Ishikawa (cell line): ENCODE data around the gene MOB3C.

Experiments
- CEBPB ChIP-seq: IDR thresholded peaks from 2 replicates; pipeline ENCODE4 v1.6.1; 2012
- EP300 ChIP-seq: IDR thresholded peaks from 2 replicates; pipeline ENCODE4 v1.6.1; 2012; ENCODE audit warnings: borderline replicate concordance
- FOXM1 ChIP-seq: IDR thresholded peaks from 2 replicates; pipeline ENCODE4 v1.6.1; 2012; ENCODE audit warnings: low read depth, borderline replicate concordance
- RAD21 ChIP-seq: IDR thresholded peaks from 2 replicates; pipeline ENCODE4 v1.6.1; 2012; ENCODE audit warnings: low read depth
- TAF1 ChIP-seq: IDR thresholded peaks from 2 replicates; pipeline ENCODE4 v1.6.1; 2012; ENCODE audit warnings: low read depth, mild to moderate bottlenecking
- TF ChIP-seq, protein P1 (sequence below): IDR thresholded peaks from 2 replicates; pipeline ENCODE4 v1.6.1; 2012
- TF ChIP-seq, protein P2 (sequence below): IDR thresholded peaks from 2 replicates; pipeline ENCODE4 v1.6.1; 2012; ENCODE audit warnings: low read depth, mild to moderate bottlenecking

DNA sequence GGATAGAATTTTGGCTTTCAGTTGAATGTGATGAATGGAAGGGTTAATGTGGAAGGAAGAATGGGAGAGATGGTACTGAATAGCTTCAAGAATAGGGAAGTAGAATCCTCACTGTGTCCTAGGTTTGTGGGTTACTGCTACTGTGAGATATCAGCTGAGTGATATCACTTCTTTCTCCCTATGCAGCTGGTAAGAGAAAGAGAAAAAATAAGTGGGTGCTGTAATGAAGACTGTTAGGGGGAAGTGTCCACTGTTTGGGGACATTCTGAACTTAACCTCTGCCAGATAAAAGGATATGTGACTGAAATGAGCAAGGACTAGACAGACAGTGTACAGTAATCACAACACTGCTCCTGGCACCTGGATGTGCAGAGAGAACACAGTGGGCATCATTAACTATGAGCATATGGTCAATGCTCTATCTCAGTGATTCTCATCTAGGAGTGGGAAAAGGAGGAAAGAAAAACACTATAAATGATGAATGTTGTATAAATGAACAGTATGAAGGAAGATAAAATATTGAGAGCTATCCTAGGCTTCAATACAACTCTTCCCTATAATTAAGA, 25.6 kb upstream of the MOB3C start:
- TF ChIP-seq FOXM1 (no peak), CEBPB (no peak), TAF1 (no peak), RAD21 (no peak), EP300 (no peak)
- TF ChIP-seq, protein P1, sequence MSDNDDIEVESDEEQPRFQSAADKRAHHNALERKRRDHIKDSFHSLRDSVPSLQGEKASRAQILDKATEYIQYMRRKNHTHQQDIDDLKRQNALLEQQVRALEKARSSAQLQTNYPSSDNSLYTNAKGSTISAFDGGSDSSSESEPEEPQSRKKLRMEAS: no peak
- TF ChIP-seq, protein P2, sequence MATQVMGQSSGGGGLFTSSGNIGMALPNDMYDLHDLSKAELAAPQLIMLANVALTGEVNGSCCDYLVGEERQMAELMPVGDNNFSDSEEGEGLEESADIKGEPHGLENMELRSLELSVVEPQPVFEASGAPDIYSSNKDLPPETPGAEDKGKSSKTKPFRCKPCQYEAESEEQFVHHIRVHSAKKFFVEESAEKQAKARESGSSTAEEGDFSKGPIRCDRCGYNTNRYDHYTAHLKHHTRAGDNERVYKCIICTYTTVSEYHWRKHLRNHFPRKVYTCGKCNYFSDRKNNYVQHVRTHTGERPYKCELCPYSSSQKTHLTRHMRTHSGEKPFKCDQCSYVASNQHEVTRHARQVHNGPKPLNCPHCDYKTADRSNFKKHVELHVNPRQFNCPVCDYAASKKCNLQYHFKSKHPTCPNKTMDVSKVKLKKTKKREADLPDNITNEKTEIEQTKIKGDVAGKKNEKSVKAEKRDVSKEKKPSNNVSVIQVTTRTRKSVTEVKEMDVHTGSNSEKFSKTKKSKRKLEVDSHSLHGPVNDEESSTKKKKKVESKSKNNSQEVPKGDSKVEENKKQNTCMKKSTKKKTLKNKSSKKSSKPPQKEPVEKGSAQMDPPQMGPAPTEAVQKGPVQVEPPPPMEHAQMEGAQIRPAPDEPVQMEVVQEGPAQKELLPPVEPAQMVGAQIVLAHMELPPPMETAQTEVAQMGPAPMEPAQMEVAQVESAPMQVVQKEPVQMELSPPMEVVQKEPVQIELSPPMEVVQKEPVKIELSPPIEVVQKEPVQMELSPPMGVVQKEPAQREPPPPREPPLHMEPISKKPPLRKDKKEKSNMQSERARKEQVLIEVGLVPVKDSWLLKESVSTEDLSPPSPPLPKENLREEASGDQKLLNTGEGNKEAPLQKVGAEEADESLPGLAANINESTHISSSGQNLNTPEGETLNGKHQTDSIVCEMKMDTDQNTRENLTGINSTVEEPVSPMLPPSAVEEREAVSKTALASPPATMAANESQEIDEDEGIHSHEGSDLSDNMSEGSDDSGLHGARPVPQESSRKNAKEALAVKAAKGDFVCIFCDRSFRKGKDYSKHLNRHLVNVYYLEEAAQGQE: no peak
